HG03342 (cell line): ENCODE measurements around the gene IMMT.
"Not testable (repeated sequence)": the region's sequence is repeated elsewhere in the genome, so short reads cannot be mapped to it uniquely, and the experiment has no call there.

Experiments used
- ATAC-seq: cut with Tn5 transposase; IDR thresholded peaks from one replicate; pipeline ENCODE4 v1.9.1; 2021; ENCODE audit warnings: mild to moderate bottlenecking, moderate library complexity; ENCODE audit not compliant: unreplicated experiment

IMMT gene

GRCh38 chr2:86195055-86195807 is at the start of gene IMMT:
Gene IMMT, minus strand, starts transcription at chr2:86195462. Its CDS starts 80 bp downstream, at chr2:86195382.
- peak; percentile 85 for ATAC-seq

GRCh38 chr2:86244781-86245180 is 49.5 kb upstream of the IMMT start:
- ATAC-seq: not testable (repeated sequence)

DNA sequence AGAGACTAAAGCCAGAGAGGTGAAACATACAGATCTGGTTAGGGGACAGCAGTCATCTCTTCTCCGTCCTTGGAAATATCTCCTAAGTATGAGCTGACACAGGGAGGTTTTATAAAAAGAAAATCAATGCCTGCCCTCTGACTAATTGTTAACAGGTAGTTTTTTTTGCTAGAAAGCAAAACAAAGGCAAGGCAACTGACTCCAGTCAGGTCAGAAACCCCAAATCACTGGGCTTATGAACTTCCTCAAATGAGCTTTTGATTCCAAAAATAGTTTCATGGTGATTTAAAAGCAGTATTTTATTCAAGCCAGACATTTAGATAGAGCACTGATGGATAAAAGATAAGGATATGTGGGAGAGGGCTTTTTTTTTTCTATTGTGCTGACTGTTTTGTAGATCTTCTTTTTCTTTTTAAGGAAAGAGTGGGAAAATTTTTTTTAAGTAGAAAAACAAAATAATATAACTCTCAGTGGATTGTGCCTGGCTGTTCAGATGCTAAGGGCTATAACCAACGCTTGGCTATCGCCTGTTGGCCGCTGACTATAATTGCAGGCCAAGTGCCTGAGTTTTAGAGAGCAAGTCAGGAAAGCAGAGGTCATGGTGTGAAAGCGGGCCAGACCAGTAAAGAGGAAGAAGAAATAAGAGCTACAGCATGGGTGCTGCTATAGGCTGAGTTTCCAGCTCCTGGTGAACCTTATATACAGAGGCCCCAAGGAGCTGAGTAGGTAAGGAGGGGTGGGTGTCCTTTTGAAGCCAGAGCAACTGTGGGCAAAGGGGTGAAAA is 48.9 kb upstream of the IMMT start:
- ATAC-seq: peak; percentile 58

DNA sequence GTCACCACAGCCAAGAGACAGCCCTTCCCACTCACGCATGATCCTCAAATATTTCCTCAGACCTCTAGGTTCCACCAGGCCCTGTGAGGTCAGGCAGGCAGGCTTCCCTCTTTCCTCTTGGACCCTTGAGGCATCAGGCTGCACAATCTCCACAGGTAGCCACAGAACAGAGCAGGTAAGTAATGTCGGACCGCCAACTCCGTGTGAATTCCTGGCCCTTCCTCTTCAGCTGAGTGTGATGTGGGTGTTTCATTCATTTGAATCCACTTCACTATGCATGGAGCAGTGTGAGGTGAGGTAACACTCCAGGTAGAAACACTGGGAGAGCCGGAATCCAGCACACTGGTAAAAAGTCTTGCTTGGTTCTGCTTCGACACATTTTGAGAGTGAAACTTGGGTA is 48.0 kb upstream of the IMMT start:
- no peak for ATAC-seq

GRCh38 chr2:86241611-86242010 is 46.3 kb upstream of the IMMT start:
- no peak for ATAC-seq

- no peak for ATAC-seq
Observed at GRCh38 chr2:86240251-86240650, 45.0 kb upstream of the IMMT start.

- no peak for ATAC-seq
Observed at GRCh38 chr2:86239745-86240144, 44.5 kb upstream of the IMMT start.

- no peak for ATAC-seq
Observed at GRCh38 chr2:86239326-86239725, 44.1 kb upstream of the IMMT start.

DNA sequence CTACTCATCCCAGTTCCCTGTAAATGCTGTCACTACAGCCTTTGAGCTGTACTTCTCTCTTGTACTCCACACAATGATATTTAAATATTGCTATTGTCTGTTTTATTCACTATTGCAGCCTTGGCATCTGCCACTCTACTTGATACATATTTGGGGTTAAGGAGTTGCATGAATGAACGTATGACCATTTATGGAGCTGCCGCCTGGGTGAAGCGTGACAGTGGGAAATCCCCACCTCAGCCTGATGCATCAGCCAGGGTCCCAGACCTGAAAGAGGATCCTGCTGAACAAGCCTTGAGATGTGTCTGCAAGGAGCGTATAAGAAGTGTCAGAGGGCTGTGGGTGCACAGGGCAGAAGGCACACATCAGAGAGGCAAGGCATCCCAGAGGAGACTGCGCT is 43.1 kb upstream of the IMMT start:
- peak; percentile 92 for ATAC-seq

DNA sequence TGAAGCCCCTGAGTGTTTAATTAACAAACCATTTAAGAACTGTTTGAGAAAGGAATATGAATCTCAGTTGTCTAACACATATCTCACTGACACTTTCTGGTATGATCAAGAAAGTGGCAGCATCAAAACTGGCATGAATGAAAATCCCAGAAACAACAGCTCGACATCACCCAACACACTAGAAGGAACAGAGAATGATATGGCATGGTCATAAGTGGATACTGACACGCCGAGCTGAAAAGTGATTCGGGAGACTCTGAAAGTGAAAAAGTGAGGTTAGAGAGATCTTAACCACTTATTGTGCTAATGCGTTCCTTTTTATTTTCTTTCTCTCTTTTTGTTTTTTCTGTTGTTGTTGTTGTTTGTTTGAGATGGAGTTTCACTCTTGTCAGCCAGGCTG is 41.9 kb upstream of the IMMT start:
- ATAC-seq: no peak

DNA sequence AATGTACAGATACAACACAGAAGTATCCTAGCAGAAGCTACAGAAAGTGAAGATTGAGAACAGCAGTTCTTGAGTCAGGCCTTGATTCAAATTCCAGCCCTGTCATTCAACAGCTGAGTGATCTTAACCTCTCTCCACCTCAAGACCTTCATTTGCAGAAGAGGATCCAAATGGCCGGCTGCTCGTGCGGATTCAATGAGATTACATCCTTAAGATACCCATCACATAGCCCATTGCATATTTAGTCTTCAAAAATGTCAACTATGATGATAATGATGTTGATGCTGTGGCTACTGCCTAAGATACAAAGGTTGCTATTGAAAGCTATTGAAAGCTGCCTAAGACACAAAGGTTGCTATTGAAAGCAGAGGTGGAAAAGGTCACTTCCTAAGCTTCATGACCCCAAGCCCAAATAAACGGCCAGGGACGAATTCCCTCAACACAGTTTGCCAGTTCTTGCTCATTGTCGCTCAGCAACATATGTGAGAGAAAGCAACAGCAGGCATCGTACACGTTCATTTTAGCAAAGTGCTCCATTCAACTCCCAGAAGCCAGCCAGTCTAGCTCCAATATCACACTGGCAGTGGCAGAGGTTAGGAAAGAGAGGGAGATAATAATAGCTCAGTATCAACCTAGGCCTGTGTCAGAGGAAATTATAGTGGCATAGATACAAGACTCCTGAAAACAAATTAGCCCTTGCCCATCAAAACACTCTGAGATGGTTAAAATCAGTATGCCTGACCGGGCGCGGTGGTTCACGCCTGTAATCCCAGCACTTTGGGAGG is 40.1 kb upstream of the IMMT start:
- ATAC-seq: no peak

DNA sequence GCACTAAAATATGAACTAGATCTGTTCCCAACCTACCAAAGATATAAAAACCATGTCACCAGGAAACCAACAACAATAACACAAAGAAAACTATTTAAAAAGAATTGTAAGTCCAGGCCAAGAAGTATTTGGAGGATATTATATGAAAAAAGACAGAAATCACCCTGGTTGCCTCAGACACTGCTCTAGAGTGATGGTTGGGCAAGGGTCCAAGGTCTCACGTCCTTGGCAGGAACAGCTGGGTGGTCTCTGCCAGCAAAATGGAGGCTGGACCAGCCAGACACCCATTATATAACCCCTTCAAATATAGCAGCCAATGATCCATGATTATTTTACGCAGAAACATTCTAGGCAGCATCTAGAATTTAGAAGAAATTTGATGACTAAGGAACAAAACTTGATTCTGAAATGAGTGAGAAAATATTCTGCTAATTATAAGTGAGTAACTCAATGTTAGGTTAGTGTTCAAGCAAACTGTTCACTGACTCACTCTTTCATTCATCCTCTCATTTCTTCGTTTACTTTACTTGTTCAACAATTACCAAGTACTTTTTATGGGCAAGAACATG is 39.4 kb upstream of the IMMT start:
- no peak for ATAC-seq

GRCh38 chr2:86233436-86233835 is 38.2 kb upstream of the IMMT start:
- no peak for ATAC-seq

DNA sequence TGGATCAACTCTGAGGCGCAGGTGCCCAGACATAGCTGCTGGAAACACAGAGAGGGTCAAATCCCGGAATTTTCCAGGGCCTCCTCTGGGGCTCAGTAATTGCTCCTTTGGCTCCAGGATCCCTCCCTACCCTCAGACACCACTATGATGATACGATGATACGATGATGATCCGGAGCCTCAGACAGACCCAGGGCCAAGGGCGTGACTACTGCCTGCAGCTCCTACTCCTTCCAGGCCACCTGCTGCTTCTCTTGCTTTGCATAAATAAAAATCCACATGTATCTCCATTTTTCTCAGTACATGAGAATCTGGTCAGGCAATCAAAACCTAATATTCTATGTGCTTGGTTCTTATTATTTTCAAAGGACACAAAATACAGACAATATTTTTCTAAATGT is 37.6 kb upstream of the IMMT start:
- no peak for ATAC-seq

DNA sequence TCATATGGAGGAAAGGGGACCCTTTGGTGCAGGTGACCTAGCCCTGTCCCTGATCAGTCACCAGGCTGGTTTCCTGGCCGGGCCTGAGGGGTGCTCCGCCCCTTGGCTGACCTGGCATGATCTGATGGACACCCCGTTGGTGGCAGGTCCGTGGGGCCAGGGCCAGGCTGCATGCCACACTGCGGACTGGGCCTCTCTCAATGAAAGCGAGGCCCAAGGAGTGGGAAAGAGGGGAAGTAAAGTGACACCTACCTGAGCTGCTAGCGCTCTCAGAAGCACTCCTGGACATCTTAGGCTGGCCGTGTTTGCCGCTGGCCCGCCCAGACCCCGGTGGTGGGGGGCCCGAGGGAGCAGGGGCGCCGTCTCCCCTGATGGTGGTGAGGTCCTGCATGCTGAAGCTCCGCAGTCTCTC is 37.1 kb upstream of the IMMT start:
- ATAC-seq: no peak

- no peak for ATAC-seq
Observed at GRCh38 chr2:86231680-86232372, 36.6 kb upstream of the IMMT start.

DNA sequence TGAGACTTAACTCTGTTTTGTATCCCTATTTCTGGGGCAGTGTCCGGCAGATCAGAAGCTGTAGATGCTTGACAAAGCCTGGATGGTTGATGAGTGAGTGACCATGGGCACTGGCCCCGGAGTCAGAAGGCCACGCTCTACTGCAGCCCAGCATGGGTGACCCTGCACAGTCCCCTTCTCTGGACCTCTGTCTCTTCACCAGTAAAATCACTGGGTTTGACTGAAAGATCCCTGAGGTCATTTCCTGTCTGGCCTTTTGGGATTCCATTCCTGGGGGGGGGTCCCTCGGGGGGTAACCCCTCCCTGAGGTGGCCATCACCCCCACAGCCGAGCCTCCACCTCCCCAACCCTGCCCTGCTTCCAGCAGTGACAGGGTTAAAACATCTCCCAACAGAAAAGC is 35.7 kb upstream of the IMMT start:
- ATAC-seq: no peak

DNA sequence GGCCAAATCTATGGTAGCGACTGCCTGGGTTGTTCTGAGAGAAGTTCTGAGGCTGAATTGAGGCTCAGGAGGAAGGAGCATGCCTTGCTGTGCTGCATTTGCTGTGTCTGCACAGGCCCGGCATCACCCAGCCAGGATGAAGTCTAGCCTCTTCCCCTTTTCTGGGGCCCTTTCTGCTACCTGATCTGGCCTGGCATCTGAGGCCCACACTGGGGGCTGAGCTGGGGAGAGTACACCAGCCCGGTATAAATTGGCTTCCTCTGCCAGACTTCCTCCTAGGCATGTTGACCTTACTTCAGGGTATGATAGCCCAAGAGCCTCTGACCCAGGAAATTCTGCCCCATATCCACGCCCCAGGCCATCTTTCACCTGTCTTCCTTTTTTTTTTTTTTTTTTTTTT is 34.0 kb upstream of the IMMT start:
- ATAC-seq: no peak

- not testable (repeated sequence) for ATAC-seq
Observed at GRCh38 chr2:86228574-86228973, 33.3 kb upstream of the IMMT start.

DNA sequence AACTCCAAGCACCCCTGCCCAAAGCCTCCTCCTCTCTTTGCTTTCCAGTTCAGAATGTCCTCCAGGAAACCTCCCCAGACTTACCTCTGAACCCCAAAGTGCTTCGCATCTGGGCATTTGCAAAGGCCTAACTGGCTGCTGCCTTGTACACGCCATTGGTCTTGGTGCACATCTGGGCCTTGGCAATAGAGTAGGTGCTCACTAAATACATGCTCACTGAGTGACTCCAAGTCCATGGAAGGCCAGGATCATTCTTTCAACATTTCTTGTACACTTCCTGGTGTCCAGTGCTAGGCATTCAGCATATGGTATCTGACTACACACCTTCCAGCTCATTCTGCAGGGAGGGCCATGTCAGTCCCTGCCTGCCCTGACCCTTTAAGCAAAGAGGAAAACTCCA is 32.4 kb upstream of the IMMT start:
- ATAC-seq: no peak
